A172 (cell line): ENCODE results near the gene MGMT. TPM values are rescaled to one million over a fixed set of nuclear protein-coding genes. Genes with fewer than 3 reads are reported as not detected.

Experiments used
- DNase-seq: peaks from one replicate; pipeline ENCODE4 v3.0.0-alpha.2; 2015; ENCODE audit warnings: low spot score
- total RNA-seq: library from RNA; depleted of rRNA; stranded (reverse); fragments of >200 nt; shearing (Covaris generic); gene quantifications from 2 replicates; pipeline ENCODE4 v1.2.3, GENCODE V29; 2014

Gene MGMT
- total RNA-seq, 1 experiment from 2014 or later, result not detected

DNA sequence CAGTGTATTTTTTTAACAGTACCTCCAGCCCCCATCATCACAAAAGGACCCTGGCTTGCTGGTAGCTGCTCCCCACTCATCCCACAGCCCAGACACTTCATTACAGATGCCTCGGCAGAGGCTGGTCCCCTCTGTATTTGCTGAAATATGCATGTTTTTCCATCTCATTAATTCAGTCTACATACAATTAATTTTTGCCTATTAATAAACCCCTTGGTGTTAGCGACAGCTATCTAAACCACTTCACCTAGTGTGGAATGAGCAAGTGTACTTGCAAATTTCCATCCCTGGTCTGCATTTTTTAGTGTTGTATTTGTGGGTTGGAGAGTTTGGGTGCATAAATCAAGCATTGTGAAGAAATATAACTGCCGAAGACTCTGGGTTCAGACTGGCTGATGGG is 216.9 kb downstream of the MGMT start:
- no peak for DNase-seq

DNA sequence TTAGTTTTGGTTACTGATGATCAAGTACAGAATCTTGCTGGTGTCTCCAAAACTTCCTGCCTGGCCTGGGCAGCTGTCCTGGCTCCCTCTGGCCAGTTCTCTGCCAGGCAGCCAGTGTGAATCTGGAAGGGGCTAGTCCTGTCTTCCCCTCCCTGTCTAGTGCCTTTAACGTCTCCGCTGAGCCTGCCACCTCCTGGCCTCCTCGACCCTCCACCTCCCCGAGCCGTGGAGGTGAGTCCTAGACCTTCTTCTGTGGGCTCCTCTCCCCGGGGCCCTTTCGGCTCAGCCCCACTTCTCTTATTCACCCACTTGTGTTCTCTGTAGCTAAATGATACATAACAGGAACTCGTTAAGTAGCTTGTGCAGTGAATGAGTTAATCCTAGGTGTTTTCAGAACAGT is 218.2 kb downstream of the MGMT start:
- DNase-seq, result no peak

DNA sequence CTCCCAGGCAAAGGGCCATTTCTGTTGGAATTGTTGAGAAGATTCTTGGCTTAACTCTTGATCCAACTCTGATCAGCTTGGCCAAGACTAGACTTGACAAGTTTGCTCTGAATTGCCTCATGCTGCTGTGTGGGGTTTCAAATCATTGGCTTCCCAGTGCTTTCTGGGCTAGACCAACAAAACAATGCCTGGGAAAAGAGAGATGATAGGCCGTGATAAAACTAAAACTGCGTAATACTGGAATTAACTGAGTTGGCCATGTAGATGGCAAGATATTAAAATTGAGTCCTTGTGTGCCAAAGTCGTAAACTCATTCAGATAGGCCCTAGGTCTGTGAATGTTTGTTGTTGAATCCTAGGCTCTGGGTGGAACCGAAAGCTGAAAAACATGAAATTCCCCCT is 222.6 kb downstream of the MGMT start:
- DNase-seq, result no peak

DNA sequence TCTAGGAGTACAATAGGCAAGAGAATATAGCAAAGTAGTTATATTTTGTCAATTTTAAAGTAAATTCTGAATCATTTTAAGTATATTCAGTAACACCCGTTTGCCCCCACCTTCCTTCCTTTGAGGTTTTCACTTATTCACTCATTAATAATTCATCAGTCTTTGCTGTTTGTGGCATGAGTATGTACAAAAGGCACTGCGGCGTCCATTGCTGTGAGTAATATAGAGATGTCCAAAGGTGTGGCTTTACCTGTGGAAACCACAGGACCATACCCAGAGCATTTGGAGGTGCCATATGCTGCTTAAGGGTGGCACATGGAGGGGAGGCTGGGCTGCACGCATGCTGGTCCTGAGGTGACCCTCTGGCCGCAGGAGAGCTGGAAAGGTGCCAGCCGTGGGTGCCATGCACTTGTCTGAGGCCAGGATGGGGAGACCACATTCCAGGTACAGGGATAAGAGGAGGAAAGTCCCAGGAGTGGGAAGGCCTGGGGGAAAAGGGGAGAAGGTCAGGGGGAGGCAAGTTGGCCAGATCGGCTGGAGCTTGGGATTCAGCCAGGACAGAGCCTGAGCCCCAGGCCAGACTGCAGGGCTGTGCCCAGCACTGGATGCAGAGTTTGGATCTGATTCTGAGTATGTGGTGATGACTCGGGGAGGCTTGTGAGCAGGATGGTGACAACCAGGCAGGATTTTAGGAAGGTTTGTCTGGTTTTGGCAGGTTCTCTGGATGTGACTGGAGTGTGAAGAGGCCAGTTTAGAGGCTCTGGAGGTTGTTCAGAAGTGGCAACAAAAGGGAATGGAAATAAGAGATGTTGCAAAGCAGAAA is 223.4 kb downstream of the MGMT start:
- DNase-seq, result no peak

DNA sequence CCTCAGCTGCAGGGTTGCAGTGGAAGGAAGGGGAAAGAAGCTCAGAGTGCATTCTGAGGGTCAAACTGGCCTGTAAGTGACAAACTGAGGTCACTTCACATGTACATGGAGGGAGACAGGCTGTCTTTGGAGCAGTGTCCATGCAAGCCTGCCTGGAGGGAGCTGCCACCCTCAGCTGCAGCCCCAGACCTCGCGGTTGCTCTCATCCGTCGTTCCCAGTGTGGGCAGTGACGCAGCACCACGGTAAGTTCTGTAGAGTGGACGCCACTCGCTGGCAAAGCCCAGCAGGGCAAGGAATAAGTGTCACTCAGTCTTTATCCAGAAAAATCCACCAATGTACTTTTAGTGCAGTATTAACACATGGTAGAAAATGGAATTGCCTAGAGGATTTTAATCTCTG is 225.7 kb downstream of the MGMT start:
- no peak for DNase-seq

DNA sequence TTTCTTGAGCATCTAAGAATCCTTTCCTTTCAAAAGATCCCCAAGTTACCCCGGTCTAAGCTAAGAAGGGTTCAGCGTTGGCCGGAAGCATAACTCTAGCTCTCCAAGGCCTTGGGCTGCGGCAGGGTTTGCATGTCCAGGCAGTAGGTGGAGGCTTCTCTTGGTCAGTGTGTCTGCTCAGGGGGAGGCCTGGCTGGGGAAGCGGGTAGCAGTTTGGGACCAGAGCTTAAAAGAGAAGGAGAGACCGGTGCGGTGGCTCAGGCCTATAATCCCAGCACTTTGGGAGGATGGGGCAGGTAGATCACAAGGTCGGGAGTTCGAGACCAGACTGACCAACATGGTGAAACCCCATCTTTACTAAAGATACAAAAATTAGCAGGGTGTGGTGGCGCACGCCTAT is 226.3 kb downstream of the MGMT start:
- no peak for DNase-seq

DNA sequence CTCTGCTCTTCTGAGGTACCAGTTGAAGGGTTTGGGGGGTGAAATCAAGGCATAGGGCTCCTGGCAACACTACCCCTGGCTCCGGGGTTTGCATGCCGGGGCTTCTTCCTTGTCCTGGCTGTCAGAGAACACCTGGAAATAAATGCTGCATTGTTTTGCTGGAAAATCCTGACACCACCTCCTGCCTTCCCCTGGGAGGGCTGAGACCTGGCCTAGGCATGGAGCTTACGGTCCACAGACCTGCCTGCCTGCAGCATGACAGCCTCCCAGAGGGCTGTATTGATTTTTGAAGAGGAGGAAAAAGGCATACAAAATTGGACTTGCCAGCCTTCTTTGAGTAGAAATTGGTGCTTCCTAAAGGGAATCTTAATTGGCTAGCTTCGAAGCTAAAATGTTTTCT is 227.1 kb downstream of the MGMT start:
- DNase-seq, result no peak

DNA sequence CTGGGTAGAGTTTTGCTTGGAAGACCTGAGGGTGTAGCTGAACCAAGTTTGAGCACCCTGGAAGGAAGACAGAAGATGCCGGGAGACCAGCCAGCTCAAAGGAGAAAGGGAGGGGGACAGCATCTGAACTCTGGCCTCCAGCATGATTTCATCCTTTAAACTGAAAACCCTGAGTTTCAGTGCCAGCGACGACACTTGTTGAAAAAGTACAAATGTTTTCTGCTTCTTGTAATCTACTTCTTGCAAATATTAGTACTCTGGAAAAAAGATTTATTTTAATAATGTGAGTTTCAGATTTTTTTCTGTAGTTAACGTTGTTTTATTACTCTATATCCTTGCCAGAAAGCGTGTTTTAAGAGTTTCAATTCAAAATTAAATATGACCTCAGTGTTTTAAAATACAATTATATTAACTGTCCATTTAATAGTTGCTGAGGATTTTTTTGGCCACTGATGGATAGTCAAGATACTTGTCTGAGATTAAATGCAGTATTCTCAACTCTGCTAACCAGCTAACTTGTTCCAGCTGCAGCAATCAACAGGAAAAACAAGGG is 227.7 kb downstream of the MGMT start:
- no peak for DNase-seq

DNA sequence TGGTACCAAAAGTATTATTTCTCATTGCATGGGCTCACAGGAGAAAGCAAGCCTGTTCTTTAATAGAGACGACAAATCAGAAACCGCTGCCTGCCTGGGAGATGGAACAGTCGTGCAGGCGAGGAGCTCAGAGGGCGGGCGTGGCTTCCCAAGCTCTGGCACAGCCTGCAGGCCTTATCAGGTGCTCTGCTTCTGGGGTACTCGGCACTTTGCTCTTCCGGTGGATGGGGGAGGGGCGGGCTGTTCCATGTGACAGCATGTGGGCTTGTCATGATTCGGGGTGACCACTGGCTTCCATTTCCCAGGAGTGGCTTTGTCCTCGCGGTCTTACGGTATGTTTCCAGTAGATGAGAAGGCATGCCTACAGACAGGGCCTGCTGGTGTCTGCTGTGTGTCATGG is 228.6 kb downstream of the MGMT start:
- no peak for DNase-seq

DNA sequence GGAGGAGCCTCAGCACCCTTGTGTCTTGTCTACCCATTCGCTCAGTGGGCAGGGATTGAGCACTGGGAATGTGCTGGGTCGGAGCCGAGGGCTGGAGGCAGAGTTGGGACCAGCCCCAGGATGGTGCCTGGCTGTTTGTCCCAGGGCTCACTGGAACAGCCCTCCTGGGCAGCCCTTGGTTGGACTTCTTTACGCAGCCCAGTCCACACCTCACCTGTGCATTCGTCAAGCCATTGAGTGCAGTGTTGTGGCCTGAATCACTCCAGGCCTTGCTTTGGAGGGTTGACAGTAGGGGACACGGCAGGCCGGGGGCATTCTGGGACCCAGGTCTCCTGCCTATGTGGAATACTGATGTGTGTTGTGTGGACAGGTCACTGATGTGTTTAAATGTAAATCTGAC is 229.6 kb downstream of the MGMT start:
- no peak for DNase-seq

DNA sequence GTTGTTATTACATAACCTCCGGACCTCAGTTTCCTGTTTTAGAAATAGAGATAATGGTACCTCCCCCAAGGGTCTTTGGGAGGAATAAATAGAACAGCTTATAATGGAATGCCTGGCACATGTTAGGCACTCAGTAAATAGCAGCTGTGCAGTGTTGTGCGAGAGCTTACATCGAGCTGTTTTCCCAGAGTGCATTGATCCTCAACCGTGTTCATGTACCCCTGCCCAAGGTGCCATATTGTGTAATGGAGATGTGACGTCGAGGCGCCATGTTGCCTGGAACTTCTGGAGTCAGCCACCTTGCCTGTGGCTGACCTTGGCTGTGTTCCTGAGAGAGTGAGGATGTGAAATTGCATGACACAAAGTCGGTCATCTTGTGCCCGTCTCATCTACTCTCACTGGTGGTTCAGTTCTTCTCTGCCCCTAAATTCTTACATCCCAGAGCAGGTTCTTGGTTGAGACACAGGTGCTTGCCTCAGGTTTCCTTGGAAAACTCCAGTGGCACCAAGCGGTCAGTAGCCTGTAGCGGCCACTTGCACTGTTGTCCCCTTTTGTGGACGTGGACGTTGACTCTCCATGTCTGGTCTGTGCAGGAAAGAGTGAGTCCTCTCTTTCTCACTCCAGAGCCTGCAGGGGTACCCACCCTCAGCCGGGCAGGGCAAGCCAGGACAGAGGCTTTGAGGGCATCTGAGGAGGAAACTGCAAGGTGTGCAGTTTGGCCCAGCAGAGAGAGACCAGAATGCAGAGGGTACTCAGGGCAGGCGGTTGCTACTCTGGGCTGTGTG is 230.6 kb downstream of the MGMT start:
- no peak for DNase-seq

DNA sequence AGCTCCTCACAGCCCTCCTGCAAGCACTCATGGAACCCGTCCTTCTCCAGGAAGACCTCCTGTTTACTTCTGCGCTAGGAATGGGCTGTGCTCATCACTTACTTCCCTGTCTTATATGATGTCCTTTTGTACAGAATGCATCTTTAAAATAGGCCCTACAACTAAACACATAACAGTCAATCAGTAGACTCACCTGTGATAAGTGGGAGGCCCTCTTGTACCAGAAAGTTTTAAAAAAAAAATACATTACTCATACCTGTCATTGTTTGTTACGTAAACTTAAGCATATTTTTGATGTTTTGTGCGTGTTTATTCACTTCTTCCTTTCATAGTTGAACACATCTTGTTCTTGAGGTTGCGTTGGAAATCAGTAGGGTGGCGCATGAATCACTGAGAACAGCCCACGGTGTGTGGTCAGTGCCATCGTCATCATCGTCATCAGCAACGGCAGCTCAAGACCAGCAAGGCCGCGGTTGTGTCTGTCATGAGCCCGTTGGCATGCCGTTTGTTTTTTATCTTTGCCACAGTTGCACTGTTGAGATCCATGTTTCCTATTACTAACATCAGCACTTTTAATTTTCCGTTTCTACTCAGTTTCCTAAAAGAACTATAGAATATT is 232.8 kb downstream of the MGMT start:
- no peak for DNase-seq

DNA sequence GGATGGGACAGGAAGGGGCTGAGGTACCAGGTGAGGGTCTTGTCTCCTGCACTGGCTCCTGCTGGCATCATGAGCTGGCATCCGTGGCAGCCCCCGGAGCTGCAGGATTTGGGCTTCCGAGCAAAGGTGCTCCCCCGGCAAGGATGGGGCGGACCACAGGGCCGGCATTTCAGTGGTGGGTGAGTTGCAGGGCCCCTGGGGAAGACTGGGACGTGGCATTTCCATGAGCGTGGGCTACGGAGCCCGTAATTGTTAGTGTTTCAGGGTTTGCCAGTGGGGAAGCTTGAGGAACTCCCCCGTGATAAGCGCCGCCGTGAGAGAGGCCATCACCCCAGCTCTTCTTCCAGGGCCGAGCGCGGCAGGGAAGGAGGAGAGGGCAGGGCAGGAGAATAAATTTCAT is 235.6 kb downstream of the MGMT start:
- no peak for DNase-seq

DNA sequence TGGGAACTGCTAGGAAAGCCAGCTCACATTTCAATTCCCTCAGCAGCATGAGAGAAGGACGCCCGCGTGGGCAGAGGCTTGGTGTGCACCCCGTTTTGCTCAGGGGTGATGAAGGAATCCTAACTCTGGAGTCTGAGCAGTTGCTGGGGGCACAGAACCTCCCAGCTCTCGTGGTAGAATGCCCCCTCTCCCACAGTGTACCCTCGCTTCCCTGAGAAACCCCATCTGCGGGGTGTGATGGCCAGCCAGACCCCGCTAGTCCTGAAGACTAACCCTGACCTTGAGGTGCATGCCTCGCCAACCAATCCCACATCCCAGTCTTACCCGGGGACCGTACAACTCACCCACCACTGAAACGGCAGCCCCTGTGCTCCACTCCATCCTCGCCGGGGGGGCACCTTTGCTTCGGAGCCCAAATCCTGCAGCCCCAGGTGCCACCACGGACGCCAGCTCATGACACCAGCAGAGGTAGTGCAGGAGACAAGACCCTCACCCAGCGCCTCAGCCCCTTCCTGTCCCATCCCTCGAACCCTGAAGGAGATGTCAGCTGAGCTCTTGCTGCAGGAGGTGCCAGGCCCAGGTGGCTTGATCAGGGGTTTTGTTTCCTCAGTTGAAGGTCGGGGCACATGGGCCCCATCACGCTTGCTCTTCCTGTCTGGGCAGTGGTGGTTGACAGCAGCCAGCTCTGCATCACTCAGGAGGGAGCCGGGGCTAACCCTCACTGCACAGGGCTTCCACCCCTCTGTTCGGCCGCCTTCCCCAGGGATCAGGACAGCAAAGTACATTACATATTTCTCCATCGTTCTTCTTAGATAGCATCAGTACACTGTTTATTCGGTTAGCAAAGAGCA is 236.5 kb downstream of the MGMT start:
- no peak for DNase-seq

DNA sequence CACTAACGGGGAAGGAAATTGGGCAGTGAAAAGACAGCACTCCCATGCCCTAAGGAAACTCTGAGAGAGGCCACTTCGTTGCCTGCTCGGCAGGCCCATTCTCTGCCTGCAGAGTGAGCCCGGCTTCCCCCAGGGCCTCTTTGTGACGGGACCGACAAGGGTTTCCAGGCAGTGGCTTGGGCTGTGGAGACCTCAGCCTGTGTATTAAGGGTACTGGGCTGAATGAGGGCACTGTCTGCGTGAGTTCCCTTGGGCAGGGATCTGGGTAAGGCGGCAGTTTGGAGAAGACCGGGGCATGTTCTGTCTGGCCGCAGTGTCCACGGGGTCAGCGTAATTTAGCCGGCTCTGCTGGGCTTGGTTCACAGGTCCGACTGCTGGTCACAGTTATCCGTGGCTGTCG is 237.2 kb downstream of the MGMT start:
- DNase-seq, result no peak

DNA sequence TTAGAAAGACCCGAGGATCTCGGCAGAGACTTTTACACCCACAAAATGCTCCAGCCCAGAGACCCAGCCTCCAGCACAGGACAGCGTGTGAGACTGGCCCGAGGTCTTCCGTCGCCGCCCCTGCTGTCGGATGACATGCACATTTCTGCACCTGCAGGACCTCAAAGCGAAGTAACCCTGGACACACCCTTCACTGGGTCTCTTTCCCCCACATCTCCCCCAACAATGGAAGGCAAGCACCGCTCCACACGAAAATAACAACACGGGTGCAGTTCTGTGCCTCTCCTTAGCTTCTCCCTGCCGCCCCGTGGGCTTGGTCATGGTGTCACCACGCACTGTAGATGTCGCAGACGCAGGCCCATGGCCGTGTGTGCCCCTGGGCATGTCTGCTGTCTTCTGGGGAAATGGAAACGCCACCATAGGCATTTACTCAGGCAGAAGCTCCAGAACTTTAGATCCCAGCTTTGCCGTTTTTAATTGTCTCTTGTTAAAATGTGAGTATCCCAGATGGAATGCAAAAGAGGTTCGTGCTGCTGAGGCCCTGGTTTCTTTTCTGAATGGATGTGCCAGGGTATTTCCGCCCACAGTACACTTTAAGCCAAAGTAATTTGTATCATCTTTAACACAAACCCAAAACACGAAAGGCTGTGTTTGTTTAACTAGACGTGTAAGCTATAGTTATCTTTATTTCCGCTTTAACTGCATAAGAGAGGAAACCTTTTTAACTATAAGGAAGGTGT is 237.9 kb downstream of the MGMT start:
- no peak for DNase-seq

DNA sequence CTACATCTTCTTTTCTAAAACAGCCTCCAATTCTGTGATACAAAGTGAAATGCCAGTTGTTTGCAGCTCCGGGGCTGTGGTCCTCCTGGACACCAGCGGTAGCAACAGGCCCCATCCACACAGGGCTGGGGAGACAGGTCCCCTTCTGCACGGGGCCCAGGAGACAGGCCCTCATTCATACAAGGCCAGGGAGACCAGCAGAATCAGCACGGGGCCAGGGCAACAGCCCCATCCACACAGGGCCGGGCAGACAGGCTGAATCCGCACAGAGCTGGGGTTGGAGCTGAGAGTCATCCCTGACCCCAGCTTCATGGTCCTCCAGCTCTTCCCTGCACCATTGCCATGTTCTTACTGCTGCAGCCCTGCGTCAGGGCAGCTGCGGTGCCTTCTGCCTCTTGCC is 238.6 kb downstream of the MGMT start:
- DNase-seq, result no peak

DNA sequence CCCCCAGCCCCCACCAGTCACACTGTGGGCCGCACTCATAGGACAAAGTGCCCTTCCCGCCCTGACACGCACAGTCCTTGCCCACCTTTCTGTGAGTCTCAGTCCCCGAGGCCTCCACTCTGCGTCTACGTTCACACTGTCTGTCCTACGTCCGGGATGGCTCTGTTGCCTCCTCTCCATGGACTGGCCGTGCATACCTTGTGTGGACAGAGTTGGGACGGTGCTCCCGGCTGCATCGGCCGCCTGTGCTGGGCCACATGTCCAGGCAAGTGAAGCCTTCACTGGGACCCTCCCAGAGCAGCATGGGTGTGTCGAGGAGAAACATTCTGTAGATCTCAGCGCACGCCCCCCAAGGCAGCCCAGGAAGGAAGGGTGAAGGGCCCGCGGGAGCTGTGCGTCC is 239.0 kb downstream of the MGMT start:
- DNase-seq, result no peak

DNA sequence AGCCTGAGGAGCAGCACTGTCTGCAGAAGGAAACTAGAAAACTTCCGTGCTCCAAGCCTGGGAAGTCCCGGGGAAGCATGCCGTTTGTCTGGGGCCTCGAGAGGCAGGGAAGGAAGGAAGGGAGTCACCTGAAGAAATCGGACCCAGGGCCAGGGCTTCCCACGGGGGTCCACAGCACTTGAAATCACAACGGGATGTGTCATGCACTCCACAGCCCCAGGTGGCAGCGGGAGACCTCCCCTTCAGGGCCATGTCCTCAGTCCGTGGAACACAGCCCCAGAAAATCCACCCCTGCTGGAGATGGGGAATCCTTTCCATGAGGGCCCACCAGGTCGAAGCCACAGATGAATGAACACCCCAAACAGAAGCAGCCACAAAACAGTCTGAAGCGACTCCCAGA is 239.5 kb downstream of the MGMT start:
- DNase-seq, result no peak

DNA sequence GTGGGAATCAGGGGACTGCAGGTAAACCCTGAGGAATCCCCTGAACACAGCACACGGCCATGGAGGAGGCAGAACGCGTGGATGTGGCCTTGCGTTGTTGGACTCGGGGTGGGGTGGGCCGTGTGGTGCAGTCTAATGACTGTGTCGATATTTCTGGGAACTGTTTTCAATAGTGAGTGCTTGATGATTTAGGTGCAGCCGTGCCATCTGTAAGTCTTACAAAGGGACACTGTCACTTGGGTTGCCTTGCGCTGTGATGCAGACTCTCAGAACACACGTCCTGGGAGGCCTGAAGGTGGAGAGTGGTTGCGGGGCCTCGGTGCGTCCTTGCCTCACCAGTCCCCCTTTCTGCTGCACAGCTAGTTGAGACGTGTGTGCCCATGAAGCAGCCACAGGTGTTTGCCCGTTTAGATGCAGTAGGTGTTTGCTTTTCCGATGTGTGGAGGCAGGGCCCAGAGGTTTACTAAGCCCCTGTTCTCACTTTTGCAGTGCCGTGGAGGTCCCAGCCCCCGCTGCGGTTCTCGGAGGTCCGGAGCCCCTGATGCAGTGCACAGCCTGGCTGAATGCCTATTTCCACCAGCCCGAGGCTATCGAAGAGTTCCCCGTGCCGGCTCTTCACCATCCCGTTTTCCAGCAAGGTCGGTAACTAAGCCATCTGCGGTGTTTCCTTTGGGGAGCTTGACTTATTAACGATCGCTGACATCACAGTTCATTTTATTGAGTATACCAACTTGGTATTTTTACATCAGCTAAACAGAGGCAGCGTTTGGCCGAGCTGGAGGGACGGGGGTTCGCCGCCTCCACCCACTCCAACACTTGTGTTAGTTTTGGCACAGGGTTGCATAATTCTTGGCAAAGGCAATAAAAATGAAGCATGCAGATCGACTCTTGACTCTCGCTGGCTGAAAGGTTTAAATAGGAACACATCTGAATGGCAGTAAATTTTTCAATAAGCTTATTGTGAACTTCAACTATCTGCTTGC is 240.7 kb downstream of the MGMT start:
- no peak for DNase-seq
